Stimulated activated CD4-positive, alpha-beta T cell treated with anti-CD3 and anti-CD28 coated beads, Interleukin-2, amount 100 ng/mL, for 24 hours (primary cell): ENCODE data around the gene RAB12.

ENCODE experiments used
- DNase-seq, 2 donors: peaks; one replicate each; pipeline ENCODE4 v3.0.0-alpha.2; 2020

RAB12 gene

GRCh38 chr18:8685914-8686216 is 76.6 kb downstream of the RAB12 start:
- DNase-seq, result no peak

GRCh38 chr18:8686611-8687010 is 77.4 kb downstream of the RAB12 start:
- no peak for DNase-seq

DNA sequence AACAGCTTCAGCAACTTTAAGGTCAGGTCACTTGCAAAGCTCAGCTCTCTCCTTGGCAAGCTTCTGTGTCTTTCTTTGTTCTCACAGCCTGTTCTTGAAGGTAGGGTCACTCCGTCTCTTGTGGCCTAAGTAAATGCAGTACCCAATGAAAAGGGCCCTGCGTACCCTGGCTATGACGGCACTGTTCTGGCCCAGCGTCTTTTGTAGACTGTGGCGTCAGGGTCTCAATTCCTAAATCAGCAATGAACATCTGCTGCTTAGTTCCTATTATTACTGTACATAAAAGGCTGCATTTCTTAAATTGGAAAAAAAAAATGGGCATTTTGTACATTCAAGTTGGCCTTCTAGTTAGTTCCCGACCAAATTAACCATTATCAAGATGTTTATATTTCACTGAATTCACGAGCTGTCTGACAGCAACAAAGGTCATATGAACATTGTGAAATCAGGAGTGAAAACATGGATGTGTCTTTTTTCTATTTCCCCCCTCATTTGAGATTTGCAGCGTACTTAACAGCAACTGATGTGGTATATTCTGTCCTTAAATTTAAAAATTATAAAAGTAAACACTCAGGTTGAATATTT is 79.1 kb downstream of the RAB12 start:
- DNase-seq, result no peak

DNA sequence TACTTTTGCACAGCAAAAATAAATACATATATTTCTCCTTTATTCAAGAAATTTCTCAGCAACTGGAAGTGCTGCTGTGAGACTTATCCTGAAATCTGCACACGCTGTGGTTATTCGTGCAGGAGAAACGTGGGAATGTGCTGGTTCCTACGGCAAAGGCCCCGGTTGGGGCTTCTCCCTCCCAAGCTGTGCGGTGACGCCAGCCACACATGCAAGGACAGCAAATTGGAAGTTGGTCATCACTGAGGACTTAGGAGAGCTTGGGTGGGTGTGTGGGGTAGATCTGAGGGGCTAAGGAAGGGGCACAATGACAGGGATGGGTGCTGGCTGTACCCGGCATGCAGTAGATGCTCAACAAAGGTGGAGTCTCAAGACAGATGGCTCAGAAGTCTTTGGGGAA is 79.6 kb downstream of the RAB12 start:
- DNase-seq, result no peak
